ENCODE measurements around the gene CEP83.
"Not testable (repeated sequence)": the region's sequence is repeated elsewhere in the genome, so short reads cannot be mapped to it uniquely, and the experiment has no call there.

CEP83 gene

GRCh38 chr12:94396014-94396413, 63.7 kb downstream of the CEP83 start:
- DNase-seq (ENCODE audit: low spot score in 2 of 2); H3K4me3 Mint-ChIP-seq; H3K4me1 Mint-ChIP-seq; H3K27ac Mint-ChIP-seq (ENCODE audit: low read depth); H3K27me3 Mint-ChIP-seq; ATAC-seq (replicated peaks; ENCODE audit: extremely low read depth, poor library complexity, severe bottlenecking); H3K36me3 Mint-ChIP-seq (ENCODE audit: insufficient read depth); H3K9me3 Mint-ChIP-seq: not testable (repeated sequence)

GRCh38 chr12:94390130-94390485, 69.6 kb downstream of the CEP83 start:
- Mint-ChIP-seq H3K9me3 (no peaks in the 10 kb centered on the region), H3K4me1 (no peaks in the 10 kb centered on the region), H3K27me3 (no peaks in the 10 kb centered on the region), H3K4me3 (no peak overlapping the region), H3K36me3 (ENCODE audit: insufficient read depth) (peaks cover 1% of the 10 kb centered on the region), H3K27ac (ENCODE audit: low read depth) (no peak overlapping the region)
- no peak for DNase-seq (ENCODE audit: low spot score in 2 of 2)
- ATAC-seq (replicated peaks; ENCODE audit: extremely low read depth, poor library complexity, severe bottlenecking) = no peak

- not testable (repeated sequence) for DNase-seq (ENCODE audit: low spot score in 2 of 2); H3K36me3 Mint-ChIP-seq (ENCODE audit: insufficient read depth); H3K4me1 Mint-ChIP-seq; H3K27me3 Mint-ChIP-seq; ATAC-seq (replicated peaks; ENCODE audit: extremely low read depth, poor library complexity, severe bottlenecking); H3K27ac Mint-ChIP-seq (ENCODE audit: low read depth); H3K4me3 Mint-ChIP-seq; H3K9me3 Mint-ChIP-seq
These were observed 70.1 kb downstream of the CEP83 start for GRCh38 chr12:94389482-94390129.

GRCh38 chr12:94386422-94386821, 73.2 kb downstream of the CEP83 start:
- no peak overlapping the region for H3K27ac Mint-ChIP-seq (ENCODE audit: low read depth)
- no peaks in the 10 kb centered on the region for H3K4me1 Mint-ChIP-seq
- DNase-seq (ENCODE audit: low spot score in 2 of 2) = no peak
- H3K9me3 Mint-ChIP-seq = peaks cover 11% of the 10 kb centered on the region
- no peak overlapping the region for H3K4me3 Mint-ChIP-seq
- no peaks in the 10 kb centered on the region for H3K27me3 Mint-ChIP-seq
- H3K36me3 Mint-ChIP-seq (ENCODE audit: insufficient read depth) = peaks cover 1% of the 10 kb centered on the region
- ATAC-seq (replicated peaks; ENCODE audit: extremely low read depth, poor library complexity, severe bottlenecking) = no peak

- Mint-ChIP-seq H3K27me3 (no peaks in the 10 kb centered on the region), H3K4me1 (no peaks in the 10 kb centered on the region), H3K4me3 (no peak overlapping the region), H3K27ac (ENCODE audit: low read depth) (no peak overlapping the region), H3K9me3 (peaks cover 11% of the 10 kb centered on the region), H3K36me3 (ENCODE audit: insufficient read depth) (peaks cover 3% of the 10 kb centered on the region)
- DNase-seq (ENCODE audit: low spot score in 2 of 2) = no peak
- ATAC-seq (replicated peaks; ENCODE audit: extremely low read depth, poor library complexity, severe bottlenecking) = no peak
These were observed 75.6 kb downstream of the CEP83 start for GRCh38 chr12:94384030-94384429.

- H3K4me3 Mint-ChIP-seq = no peak overlapping the region
- no peak overlapping the region for H3K27ac Mint-ChIP-seq (ENCODE audit: low read depth)
- H3K27me3 Mint-ChIP-seq = no peaks in the 10 kb centered on the region
- ATAC-seq (replicated peaks; ENCODE audit: extremely low read depth, poor library complexity, severe bottlenecking) = no peak
- H3K4me1 Mint-ChIP-seq = no peaks in the 10 kb centered on the region
- no peak for DNase-seq (ENCODE audit: low spot score in 2 of 2)
- H3K36me3 Mint-ChIP-seq (ENCODE audit: insufficient read depth) = peaks cover 1% of the 10 kb centered on the region
- H3K9me3 Mint-ChIP-seq = peaks cover 11% of the 10 kb centered on the region
These were observed 79.2 kb downstream of the CEP83 start for GRCh38 chr12:94380507-94380906.

GRCh38 chr12:94379479-94380113, 80.1 kb downstream of the CEP83 start:
- no peak overlapping the region for H3K27ac Mint-ChIP-seq (ENCODE audit: low read depth)
- H3K36me3 Mint-ChIP-seq (ENCODE audit: insufficient read depth) = peaks cover 1% of the 10 kb centered on the region
- no peak for ATAC-seq (replicated peaks; ENCODE audit: extremely low read depth, poor library complexity, severe bottlenecking)
- H3K27me3 Mint-ChIP-seq = no peaks in the 10 kb centered on the region
- no peaks in the 10 kb centered on the region for H3K4me1 Mint-ChIP-seq
- H3K9me3 Mint-ChIP-seq = peaks cover 6% of the 10 kb centered on the region
- H3K4me3 Mint-ChIP-seq = no peak overlapping the region
- no peak for DNase-seq (ENCODE audit: low spot score in 2 of 2)

- no peaks in the 10 kb centered on the region for H3K9me3 Mint-ChIP-seq
- DNase-seq (ENCODE audit: low spot score in 2 of 2) (no peak), ATAC-seq (replicated peaks; ENCODE audit: extremely low read depth, poor library complexity, severe bottlenecking) (no peak)
- H3K36me3 Mint-ChIP-seq (ENCODE audit: insufficient read depth) = peaks cover 1% of the 10 kb centered on the region
- no peaks in the 10 kb centered on the region for H3K4me1 Mint-ChIP-seq
- H3K27ac Mint-ChIP-seq (ENCODE audit: low read depth) = no peak overlapping the region
- no peak overlapping the region for H3K4me3 Mint-ChIP-seq
- H3K27me3 Mint-ChIP-seq = no peaks in the 10 kb centered on the region
These were observed 82.1 kb downstream of the CEP83 start for GRCh38 chr12:94377599-94377998.

- DNase-seq (ENCODE audit: low spot score in 2 of 2) (no peak), ATAC-seq (replicated peaks; ENCODE audit: extremely low read depth, poor library complexity, severe bottlenecking) (no peak)
- H3K4me1 Mint-ChIP-seq = no peaks in the 10 kb centered on the region
- H3K9me3 Mint-ChIP-seq = no peaks in the 10 kb centered on the region
- no peaks in the 10 kb centered on the region for H3K27me3 Mint-ChIP-seq
- no peak overlapping the region for H3K27ac Mint-ChIP-seq (ENCODE audit: low read depth)
- no peaks in the 10 kb centered on the region for H3K36me3 Mint-ChIP-seq (ENCODE audit: insufficient read depth)
- H3K4me3 Mint-ChIP-seq = no peak overlapping the region
These were observed 85.5 kb downstream of the CEP83 start for GRCh38 chr12:94374124-94374523.

GRCh38 chr12:94372461-94372860, 87.2 kb downstream of the CEP83 start:
- H3K9me3 Mint-ChIP-seq = no peaks in the 10 kb centered on the region
- ATAC-seq (replicated peaks; ENCODE audit: extremely low read depth, poor library complexity, severe bottlenecking) = no peak
- no peaks in the 10 kb centered on the region for H3K4me1 Mint-ChIP-seq
- no peak overlapping the region for H3K4me3 Mint-ChIP-seq
- no peak for DNase-seq (ENCODE audit: low spot score in 2 of 2)
- no peaks in the 10 kb centered on the region for H3K36me3 Mint-ChIP-seq (ENCODE audit: insufficient read depth)
- H3K27me3 Mint-ChIP-seq = no peaks in the 10 kb centered on the region
- H3K27ac Mint-ChIP-seq (ENCODE audit: low read depth) = no peak overlapping the region

- H3K4me1 Mint-ChIP-seq = no peaks in the 10 kb centered on the region
- H3K36me3 Mint-ChIP-seq (ENCODE audit: insufficient read depth) = no peaks in the 10 kb centered on the region
- H3K4me3 Mint-ChIP-seq = no peak overlapping the region
- H3K27ac Mint-ChIP-seq (ENCODE audit: low read depth) = no peak overlapping the region
- ATAC-seq (replicated peaks; ENCODE audit: extremely low read depth, poor library complexity, severe bottlenecking) (no peak), DNase-seq (ENCODE audit: low spot score in 2 of 2) (no peak)
- peaks cover 20% of the 10 kb centered on the region for H3K9me3 Mint-ChIP-seq
- H3K27me3 Mint-ChIP-seq = no peaks in the 10 kb centered on the region
These were observed 97.0 kb downstream of the CEP83 start for GRCh38 chr12:94362653-94363052.

- Mint-ChIP-seq H3K27ac (ENCODE audit: low read depth) (no peak overlapping the region), H3K4me3 (no peak overlapping the region), H3K4me1 (no peaks in the 10 kb centered on the region), H3K27me3 (no peaks in the 10 kb centered on the region), H3K36me3 (ENCODE audit: insufficient read depth) (peaks cover 2% of the 10 kb centered on the region), H3K9me3 (peaks cover 20% of the 10 kb centered on the region)
- ATAC-seq (replicated peaks; ENCODE audit: extremely low read depth, poor library complexity, severe bottlenecking) = no peak
- no peak for DNase-seq (ENCODE audit: low spot score in 2 of 2)
These were observed 99.9 kb downstream of the CEP83 start for GRCh38 chr12:94359761-94360160.

- Mint-ChIP-seq H3K4me1 (no peaks in the 10 kb centered on the region), H3K27me3 (no peaks in the 10 kb centered on the region), H3K4me3 (no peak overlapping the region), H3K27ac (ENCODE audit: low read depth) (no peak overlapping the region), H3K36me3 (ENCODE audit: insufficient read depth) (peaks cover 2% of the 10 kb centered on the region), H3K9me3 (peaks cover 18% of the 10 kb centered on the region)
- no peak for ATAC-seq (replicated peaks; ENCODE audit: extremely low read depth, poor library complexity, severe bottlenecking)
- DNase-seq (ENCODE audit: low spot score in 2 of 2) = no peak
These were observed 106.5 kb downstream of the CEP83 start for GRCh38 chr12:94353130-94353529.
